Karpas-422 (cell line): ENCODE data around the gene ZNF557. TPM values are rescaled to one million over a fixed set of nuclear protein-coding genes. Genes with fewer than 3 reads are reported as not detected.
"Not testable (repeated sequence)": the region's sequence is repeated elsewhere in the genome, so short reads cannot be mapped to it uniquely, and the experiment has no call there.

Experiments
- DNase-seq: peaks from one replicate; pipeline ENCODE4 v3.0.0-alpha.2; 2015
- H2AFZ ChIP-seq: fragments of 200-600 bp; sonication (generic); 2 replicates; pipeline ENCODE4 v1.6.1; 2014; ENCODE audit warnings: antibody characterized with exemption, low read length, mixed read lengths
- H3K27ac ChIP-seq: fragments of 200-600 bp; sonication (generic); 2 replicates; pipeline ENCODE4 v1.5.1; 2014; ENCODE audit warnings: mild to moderate bottlenecking, low read length, moderate library complexity
- H3K27me3 ChIP-seq: fragments of 200-600 bp; sonication (generic); 2 replicates; pipeline ENCODE4 v1.6.1; 2014; ENCODE audit warnings: low read length, mixed read lengths
- H3K36me3 ChIP-seq: fragments of 200-600 bp; sonication (generic); 2 replicates; pipeline ENCODE4 v1.6.1; 2014; ENCODE audit warnings: low read length, mixed read lengths; ENCODE audit not compliant: insufficient read depth
- H3K4me1 ChIP-seq: fragments of 200-600 bp; sonication (generic); 2 replicates; pipeline ENCODE4 v1.6.1; 2014; ENCODE audit warnings: mild to moderate bottlenecking, low read length, mixed read lengths
- H3K4me2 ChIP-seq: fragments of 200-600 bp; sonication (generic); 2 replicates; pipeline ENCODE4 v1.6.1; 2014; ENCODE audit warnings: low read length, low read depth, mild to moderate bottlenecking; ENCODE audit not compliant: poor library complexity, severe bottlenecking
- H3K4me3 ChIP-seq: fragments of 200-600 bp; sonication (generic); 2 replicates; pipeline ENCODE4 v1.5.1; 2014; ENCODE audit warnings: mild to moderate bottlenecking, antibody characterized with exemption, low read length, mixed read lengths
- H3K79me2 ChIP-seq: fragments of 200-600 bp; sonication (generic); 2 replicates; pipeline ENCODE4 v1.6.1; 2014; ENCODE audit warnings: mild to moderate bottlenecking, low read length, mixed read lengths
- H3K9ac ChIP-seq: fragments of 200-600 bp; sonication (generic); 2 replicates; pipeline ENCODE4 v1.6.0; 2014; ENCODE audit warnings: low read length
- H3K9me2 ChIP-seq: fragments of 200-600 bp; sonication (generic), shearing (Covaris generic); replicated peaks from 2 replicates; pipeline ENCODE4 v1.6.0; 2014; ENCODE audit warnings: mild to moderate bottlenecking, low read length, moderate library complexity; ENCODE audit not compliant: insufficient read depth
- H3K9me3 ChIP-seq: fragments of 300-700, 200-600 bp; sonication (generic); 2 replicates; pipeline ENCODE4 v1.6.1; 2014; ENCODE audit warnings: low read length, mixed read lengths
- H4K20me1 ChIP-seq: fragments of 200-600 bp; sonication (generic); 2 replicates; pipeline ENCODE4 v1.6.1; 2014; ENCODE audit warnings: mild to moderate bottlenecking, antibody characterized with exemption, low read length, low read depth; ENCODE audit not compliant: insufficient read depth
- total RNA-seq: library from RNA; depleted of rRNA; stranded (reverse); fragments of >200 nt; shearing (Covaris generic); gene quantifications from 2 replicates; pipeline ENCODE4 v1.2.3, GENCODE V29; 2014; ENCODE audit warnings: low replicate concordance

The ZNF557 gene
- total RNA-seq, 1 experiment from 2014 or later = 14.4 TPM

GRCh38 chr19:7052896-7053295 is 16.6 kb upstream of the ZNF557 start:
- H3K9me2 ChIP-seq, H3K36me3 ChIP-seq, H3K4me1 ChIP-seq, H3K9ac ChIP-seq, H3K27me3 ChIP-seq, H4K20me1 ChIP-seq, H3K4me2 ChIP-seq, H2AFZ ChIP-seq, H3K27ac ChIP-seq, H3K4me3 ChIP-seq, H3K9me3 ChIP-seq, H3K79me2 ChIP-seq, DNase-seq: not testable (repeated sequence)

DNA sequence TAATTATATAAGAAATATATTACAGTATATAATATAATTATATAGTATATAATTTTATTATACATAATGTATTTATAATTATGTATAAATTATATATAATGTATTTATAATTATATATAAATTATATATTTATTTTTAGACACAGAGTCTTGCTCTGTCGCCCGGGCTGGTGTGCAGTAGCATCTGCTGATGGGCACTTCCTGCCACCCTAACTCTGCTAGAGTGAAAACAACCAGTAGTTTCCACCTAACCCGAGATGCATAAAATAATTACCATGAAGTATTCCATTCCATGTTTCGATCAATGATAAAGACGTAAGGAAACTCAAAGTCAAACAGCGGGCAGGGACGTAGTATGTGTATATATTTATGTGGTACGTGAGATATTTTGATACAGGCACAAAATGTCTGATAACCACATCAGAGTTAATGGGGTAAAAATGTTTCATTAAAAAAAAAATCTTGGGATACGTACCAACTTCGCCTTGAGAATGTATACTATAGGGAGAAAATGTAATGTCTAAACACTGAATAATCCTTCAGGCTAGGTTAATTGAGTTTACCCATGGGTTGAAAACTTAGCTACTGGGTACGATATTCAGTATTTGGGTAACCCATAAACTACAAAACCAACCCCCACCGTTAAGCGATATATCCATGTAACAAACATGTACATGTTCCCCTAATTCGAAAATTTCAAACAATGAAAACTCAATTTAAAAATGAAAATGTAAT is 14.7 kb upstream of the ZNF557 start:
- not testable (repeated sequence) for H3K4me2 ChIP-seq, H3K79me2 ChIP-seq, H3K27me3 ChIP-seq, H3K4me1 ChIP-seq, H4K20me1 ChIP-seq, H3K9ac ChIP-seq, DNase-seq, H3K9me2 ChIP-seq, H3K4me3 ChIP-seq, H2AFZ ChIP-seq, H3K36me3 ChIP-seq, H3K9me3 ChIP-seq, H3K27ac ChIP-seq

- not testable (repeated sequence) for H3K27ac ChIP-seq, H3K4me3 ChIP-seq, H3K9me2 ChIP-seq, H3K27me3 ChIP-seq, H3K79me2 ChIP-seq, H3K9me3 ChIP-seq, H2AFZ ChIP-seq, H4K20me1 ChIP-seq, H3K9ac ChIP-seq, H3K4me2 ChIP-seq, H3K36me3 ChIP-seq, H3K4me1 ChIP-seq, DNase-seq
Observed at GRCh38 chr19:7055679-7056078, 13.8 kb upstream of the ZNF557 start.

DNA sequence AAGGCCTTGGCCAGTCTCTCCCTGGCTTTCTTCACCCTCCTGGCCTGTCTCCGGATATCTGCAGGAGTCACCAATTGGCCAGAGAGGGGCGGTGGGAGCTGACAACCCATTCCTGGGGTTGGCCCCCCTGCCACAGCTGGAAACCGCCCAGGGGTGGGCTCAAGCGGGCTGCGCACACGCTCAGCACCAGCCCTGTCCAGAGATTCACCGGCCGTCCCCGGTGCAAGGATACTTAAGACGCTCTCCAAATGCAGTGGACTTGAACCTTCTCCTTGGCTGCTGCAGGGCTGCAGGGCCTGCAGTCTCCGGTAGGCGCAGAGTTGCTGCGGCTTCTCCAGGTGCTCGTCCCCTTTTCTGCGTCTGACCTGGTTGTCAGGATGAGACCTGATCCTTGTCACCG is 13.1 kb upstream of the ZNF557 start:
- not testable (repeated sequence) for H3K9ac ChIP-seq, H2AFZ ChIP-seq, H3K4me1 ChIP-seq, H3K27me3 ChIP-seq, H3K27ac ChIP-seq, H4K20me1 ChIP-seq, H3K36me3 ChIP-seq, H3K4me3 ChIP-seq, H3K9me2 ChIP-seq, H3K9me3 ChIP-seq, DNase-seq, H3K4me2 ChIP-seq, H3K79me2 ChIP-seq

DNA sequence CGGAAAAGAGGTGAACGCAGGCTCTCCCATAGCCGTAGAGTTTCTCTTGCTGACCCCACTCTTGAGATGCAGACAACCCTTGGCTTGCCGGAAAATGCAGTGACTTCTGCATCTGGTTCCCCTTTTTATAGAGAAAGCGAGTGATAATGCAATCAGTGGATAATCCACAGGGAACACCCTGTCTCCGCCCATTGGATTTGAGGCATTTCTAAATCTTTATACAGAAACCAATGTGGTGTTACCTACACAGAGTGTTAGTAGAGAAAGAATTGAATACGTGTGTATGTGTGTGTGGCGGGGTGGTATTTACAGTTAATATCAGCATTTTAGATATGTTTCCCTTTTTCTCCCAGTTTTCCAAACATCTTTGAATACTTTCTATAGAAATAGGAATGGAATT is 10.9 kb upstream of the ZNF557 start, which contains the start of gene MBD3L3:
MBD3L3 (minus strand) TSS at position 101 of the 400 bp plus-strand sequence; CDS start at position 30, 71 bp downstream.
- H3K79me2 ChIP-seq, H4K20me1 ChIP-seq, H3K4me3 ChIP-seq, H3K4me2 ChIP-seq, H3K4me1 ChIP-seq, H3K27ac ChIP-seq, H3K36me3 ChIP-seq, DNase-seq, H3K9me2 ChIP-seq, H3K9me3 ChIP-seq, H3K9ac ChIP-seq, H3K27me3 ChIP-seq, H2AFZ ChIP-seq: not testable (repeated sequence)

DNA sequence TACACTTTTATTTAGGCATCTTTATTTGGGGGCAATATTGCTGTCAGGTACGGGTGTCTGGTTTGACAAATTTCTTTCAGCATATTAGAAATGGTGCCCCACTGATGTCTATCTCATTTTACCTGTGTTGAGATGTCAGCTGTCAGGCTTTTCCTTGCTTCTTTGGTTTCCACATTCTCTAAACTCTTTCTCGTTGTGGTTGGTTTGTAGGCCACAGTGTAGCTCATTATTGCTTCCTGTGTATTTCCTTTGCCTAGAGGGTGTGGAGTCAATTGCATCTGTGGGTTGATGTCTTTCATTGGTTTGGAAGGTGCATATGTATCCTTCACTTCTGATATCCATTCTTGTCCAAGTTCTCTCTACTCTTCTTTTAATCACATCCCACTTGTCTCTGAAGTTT is 9.5 kb upstream of the ZNF557 start:
- not testable (repeated sequence) for H3K9me2 ChIP-seq, H3K9me3 ChIP-seq, DNase-seq, H3K36me3 ChIP-seq, H2AFZ ChIP-seq, H4K20me1 ChIP-seq, H3K9ac ChIP-seq, H3K4me3 ChIP-seq, H3K4me1 ChIP-seq, H3K79me2 ChIP-seq, H3K4me2 ChIP-seq, H3K27me3 ChIP-seq, H3K27ac ChIP-seq

- H2AFZ ChIP-seq = no peak overlapping the region
- H3K27ac ChIP-seq = no peak overlapping the region
- H3K36me3 ChIP-seq = no peaks in the 10 kb centered on the region
- no peak overlapping the region for H3K4me2 ChIP-seq
- no peaks in the 10 kb centered on the region for H3K9me2 ChIP-seq
- no peaks in the 10 kb centered on the region for H3K9me3 ChIP-seq
- H3K9ac ChIP-seq = no peak overlapping the region
- H3K4me3 ChIP-seq = no peak overlapping the region
- no peaks in the 10 kb centered on the region for H3K4me1 ChIP-seq
- H3K27me3 ChIP-seq = no peaks in the 10 kb centered on the region
- no peaks in the 10 kb centered on the region for H4K20me1 ChIP-seq
- DNase-seq = no peak
- H3K79me2 ChIP-seq = no peaks in the 10 kb centered on the region
Observed at GRCh38 chr19:7063339-7063738, 6.2 kb upstream of the ZNF557 start.

- Histone ChIP-seq H3K27ac (no peak overlapping the region), H3K4me2 (no peak overlapping the region), H3K36me3 (no peaks in the 10 kb centered on the region), H3K4me3 (no peak overlapping the region), H2AFZ (no peak overlapping the region), H4K20me1 (no peaks in the 10 kb centered on the region), H3K79me2 (no peaks in the 10 kb centered on the region), H3K27me3 (no peaks in the 10 kb centered on the region), H3K4me1 (no peaks in the 10 kb centered on the region), H3K9ac (no peak overlapping the region), H3K9me2 (no peaks in the 10 kb centered on the region), H3K9me3 (no peaks in the 10 kb centered on the region)
- DNase-seq = no peak
Observed at GRCh38 chr19:7063764-7064418, 5.6 kb upstream of the ZNF557 start.
